Medulla oblongata (tissue), 1 donor: ENCODE measurements around the gene TBC1D10A.

Source experiments
- DNase-seq: peaks from one replicate; pipeline ENCODE4 v3.0.0-alpha.2; 2015; ENCODE audit errors: extremely low spot score

TBC1D10A gene

GRCh38 chr22:30267382-30268302, 59.1 kb downstream of the TBC1D10A start:
- DNase-seq: no peak

DNA sequence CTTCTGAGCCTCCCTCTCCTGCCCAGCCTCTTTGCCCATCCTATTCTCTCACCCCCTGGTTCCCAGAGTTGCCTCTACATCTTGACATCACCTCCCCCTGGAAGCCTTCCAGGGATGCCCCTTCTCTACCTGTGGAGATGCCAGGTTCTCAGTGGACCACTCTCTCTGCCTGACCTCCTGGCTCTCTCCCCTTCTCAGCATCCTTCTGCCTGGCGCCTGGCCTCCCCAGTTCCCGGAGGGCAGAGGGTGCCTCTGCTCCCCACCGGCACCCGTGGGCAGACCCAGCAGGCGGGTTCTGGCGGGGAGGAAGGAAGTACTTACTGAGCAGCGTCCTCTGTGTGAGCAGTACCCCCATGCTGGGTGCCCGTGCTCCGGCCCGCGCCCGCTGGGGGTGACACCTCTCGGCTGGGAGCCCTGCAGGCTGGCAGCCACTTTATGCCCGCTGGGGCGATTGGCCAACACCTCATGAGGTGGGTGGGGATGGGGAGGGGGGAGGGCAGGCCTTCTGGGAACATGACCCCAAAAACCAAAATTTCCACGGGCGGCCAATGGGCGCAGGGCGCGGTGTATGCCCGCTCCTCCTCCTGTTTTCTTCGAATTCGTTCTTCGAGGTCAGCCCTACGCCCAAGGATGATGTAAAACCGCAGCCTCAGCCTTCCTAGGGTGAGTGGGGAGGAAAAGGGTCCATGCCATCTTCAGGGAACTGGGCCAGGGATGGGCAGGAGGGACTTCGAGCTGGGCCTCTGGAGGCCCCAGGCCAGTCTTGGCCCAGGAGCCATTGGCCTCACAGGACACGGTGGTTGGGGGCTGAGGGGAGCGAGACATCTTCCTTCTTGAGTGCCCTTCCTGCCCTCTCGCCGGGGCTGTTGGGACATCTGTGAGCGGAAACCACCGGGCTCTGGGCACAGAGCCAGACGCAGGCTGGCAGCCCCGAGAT, 60.0 kb downstream of the TBC1D10A start, which contains the start of gene OSM:
TSS of gene OSM (minus strand) at position 407 of the 937 bp plus-strand sequence. CDS start at position 355, 52 bp downstream.
- peak; percentile 68 for DNase-seq

- DNase-seq: peak; percentile 56
Measured at GRCh38 chr22:30265823-30266444, 60.8 kb downstream of the TBC1D10A start.

GRCh38 chr22:30265131-30265720, 61.5 kb downstream of the TBC1D10A start:
- DNase-seq: no peak

- no peak for DNase-seq
Measured at GRCh38 chr22:30263883-30264282, 62.9 kb downstream of the TBC1D10A start.

DNA sequence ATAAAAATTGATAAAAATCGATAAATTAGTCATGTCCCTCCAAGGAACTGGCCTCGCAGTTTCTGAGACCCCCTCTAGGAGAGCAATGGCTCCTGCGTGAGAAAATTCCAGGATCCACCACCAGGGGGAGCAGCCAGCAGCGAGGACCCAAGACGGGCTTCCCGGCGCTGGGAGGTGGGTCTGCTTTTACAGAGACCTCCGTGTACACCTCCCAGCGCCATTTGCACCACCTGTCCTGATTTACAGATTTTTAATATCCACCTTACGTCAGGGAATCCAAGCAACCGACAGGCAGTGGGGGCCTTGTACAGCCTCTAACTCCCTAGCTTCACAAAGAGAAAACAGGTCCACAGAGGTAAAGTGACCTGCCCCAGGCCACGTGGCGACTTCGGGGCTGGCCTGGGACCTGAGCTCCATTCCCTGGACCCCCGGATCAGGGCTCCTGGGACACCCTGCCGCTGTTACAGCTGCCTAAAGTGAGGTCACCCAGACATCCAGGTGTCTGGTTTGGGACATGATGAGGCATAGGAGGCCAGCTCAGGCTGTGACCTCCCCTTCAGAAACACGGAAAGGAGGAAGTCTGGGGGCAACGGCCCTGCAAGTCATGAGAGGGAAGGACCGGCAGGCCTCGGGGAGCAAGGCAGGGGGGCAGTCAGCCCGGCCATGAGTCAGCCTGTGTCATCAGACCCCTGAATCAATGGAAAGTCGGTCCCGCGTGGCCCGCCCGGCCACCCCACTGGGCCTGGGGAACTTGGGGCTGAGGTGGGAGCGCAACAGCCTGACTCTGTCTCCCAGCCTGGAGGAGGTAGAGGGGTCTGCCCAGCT, 63.6 kb downstream of the TBC1D10A start:
- DNase-seq: peak; percentile 80

- DNase-seq: no peak
Measured at GRCh38 chr22:30262112-30262511, 64.6 kb downstream of the TBC1D10A start.

GRCh38 chr22:30261134-30261533, 65.6 kb downstream of the TBC1D10A start:
- no peak for DNase-seq

DNA sequence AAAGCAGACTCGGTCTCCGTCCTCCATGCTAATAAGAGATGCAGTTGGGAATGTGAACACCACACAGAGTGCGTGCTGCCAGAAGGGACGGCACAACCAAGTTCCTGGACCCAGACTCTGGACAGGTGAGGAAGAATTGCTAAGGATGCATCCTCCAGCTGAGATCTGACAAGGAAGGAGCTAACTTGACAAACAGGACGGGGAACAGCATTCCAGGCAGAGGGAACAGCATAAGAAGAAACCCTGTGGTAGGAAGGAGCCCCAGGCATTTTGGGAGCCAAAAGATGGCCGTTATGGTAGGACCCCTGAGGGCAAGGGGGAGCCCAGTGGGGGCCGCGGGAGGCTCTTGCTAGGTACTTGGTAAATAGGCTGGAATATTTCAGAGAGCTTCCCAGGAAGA, 66.1 kb downstream of the TBC1D10A start:
- DNase-seq: no peak

DNA sequence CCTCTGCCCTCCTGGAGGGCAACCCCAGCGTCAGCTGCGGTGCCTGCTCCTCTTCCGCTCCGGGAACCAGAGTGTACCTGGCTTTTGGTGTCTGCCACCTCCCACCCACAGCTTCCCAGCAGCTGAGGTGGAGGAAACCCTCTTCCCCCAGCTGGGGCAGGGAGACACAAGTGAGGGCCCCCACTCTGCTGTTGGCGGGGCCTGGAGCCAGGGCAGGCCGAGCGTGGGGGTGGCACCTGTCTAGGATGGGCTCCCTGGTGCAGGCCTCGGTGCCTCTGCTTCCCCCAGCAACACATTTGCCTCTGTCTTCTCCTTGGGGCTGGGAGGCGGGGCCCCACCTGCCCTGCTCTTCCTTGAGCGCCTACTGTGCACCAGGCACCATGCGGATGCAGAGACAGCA, 66.5 kb downstream of the TBC1D10A start:
- no peak for DNase-seq

DNA sequence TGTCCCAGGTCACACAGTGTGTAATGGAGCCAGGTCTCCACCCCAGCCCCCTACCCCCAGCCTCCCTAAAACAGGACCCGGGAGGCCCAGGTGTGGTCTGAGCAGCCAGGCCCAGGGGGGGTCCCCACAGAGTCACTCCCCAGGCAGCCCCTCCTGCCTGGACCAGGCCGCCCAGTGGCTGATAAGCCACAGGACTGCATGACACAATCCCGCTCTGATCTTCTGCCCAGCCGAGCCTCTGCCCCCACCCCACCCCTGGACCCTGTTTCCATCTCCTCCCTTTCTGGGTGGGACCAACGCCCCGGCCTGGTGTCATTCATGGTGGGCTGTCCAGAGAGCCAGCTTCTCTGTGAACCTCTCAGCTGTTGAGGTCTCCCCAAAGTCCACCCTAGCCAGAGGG, 72.4 kb downstream of the TBC1D10A start:
- no peak for DNase-seq

- peak; percentile 65 for DNase-seq
Measured at GRCh38 chr22:30253205-30253852, 73.4 kb downstream of the TBC1D10A start.

DNA sequence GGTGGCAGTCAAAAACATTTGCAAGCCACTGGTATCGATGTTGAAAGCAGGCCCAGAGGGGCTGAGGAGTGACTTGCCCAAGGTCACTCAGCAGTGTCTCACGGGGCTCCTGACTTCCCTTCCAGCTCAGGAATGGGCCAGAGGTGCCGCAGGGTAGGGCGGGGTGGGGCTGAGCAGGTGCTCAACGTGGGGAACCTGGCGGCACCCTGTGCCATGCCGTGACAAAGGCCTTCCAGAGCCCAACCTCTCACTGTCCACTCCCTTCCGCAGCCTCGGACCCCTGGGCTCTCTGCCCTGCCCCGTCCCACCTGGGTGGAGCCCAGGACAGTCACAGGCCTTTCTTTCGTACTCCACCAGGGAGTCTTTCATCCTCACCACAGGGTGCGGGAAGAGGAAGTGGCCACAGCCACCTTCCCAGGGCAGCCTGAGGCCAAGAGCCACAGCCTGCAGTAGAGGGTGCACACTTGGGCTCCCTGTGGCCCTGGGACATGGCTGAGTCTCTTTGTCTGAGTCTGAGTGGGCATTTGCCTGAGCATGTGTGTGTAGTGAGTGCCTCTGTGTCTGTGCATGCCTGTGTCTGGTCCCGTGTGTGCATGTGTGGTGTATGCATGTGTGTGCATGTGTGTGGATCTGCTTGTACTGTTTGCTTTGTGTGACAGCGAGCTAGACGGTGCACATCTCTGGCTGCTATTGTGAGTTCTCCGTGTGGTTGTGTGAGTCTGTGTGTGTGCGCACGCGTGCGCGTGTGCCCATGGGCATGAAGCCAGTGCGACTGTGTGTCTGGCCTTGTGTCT, 74.1 kb downstream of the TBC1D10A start:
- no peak for DNase-seq

- DNase-seq: no peak
Measured at GRCh38 chr22:30251711-30252110, 75.0 kb downstream of the TBC1D10A start.

DNA sequence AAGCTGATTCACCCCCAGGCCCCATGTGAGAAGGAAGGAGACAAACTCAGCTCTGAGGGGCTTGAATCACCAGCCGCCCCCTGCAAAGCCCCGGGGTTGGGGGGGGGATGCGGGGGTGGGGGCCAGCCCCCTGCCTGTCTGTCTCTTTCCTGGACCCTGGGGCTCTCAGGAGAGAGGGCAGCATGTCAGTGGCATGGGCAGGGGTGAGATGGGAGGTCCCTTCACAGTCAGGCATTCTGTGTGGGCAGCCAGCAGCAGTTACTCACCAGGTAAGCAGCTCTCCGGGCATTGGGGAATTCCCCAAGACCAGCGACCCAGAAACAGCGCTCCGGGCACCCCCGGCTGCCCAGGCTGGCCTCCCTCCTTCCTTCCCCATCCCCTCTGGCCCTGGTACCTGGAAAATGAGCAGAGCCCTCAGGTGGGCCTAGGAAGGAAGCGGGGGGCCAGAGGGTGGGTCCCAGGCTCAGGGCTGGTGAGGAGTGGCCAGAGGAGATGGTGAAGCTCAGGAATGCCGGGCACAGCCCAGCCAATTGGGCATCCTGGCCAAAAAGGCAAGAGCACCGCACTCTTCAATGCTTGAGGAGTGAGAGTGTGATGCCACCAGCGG, 76.0 kb downstream of the TBC1D10A start:
- DNase-seq: no peak

DNA sequence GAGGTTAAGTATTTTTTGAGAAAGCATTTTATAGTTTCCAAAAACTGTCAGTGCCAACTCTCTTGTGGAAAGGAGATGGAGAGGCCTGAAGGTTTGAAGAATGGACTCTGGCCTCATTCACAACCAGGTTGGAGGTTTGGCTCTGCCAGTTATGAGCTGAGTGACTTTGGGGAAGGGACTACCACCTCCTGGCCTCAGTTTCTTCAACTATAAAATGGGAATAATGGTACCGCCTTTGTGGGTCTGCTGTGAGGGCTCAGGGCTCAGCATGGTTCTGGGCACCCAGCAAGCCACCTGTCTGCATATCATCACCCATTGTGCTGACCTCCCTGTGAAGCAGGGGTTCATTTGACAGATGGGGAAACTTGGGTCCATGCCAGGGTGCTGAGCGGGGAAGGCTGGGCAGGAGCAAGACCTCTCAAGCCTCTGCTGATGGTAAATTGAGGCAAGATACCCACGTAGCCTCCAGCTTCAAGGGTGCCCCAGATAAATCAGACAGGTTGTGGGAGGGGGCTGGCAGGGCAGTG, 76.6 kb downstream of the TBC1D10A start:
- no peak for DNase-seq

- no peak for DNase-seq
Measured at GRCh38 chr22:30249049-30250038, 77.4 kb downstream of the TBC1D10A start.
